ENCODE data around the gene BTN1A1. TPM values are rescaled to one million over a fixed set of nuclear protein-coding genes. Genes with fewer than 3 reads are reported as not detected.
"Not testable (repeated sequence)": the region's sequence is repeated elsewhere in the genome, so short reads cannot be mapped to it uniquely, and the experiment has no call there.

The BTN1A1 gene
- total and polyA plus RNA-seq, 9 donors, result 0.04 to 0.19 (median 0.13) TPM

GRCh38 chr6:26537160-26537845 is 37.2 kb downstream of the BTN1A1 start:
- peak; percentile 95 for DNase-seq
- under 1% methylated on average over 27 of the region's 37 CpGs for WGBS (ENCODE audit: insufficient coverage)
- Histone ChIP-seq H3K27ac (ENCODE audit: low read length) (peak overlapping the region; percentile 96), H3K9me3 (replicated peaks; ENCODE audit: control insufficient read depth, low read depth, low read length) (no peaks in the 10 kb centered on the region), H3K27me3 (ENCODE audit: control insufficient read depth, insufficient read depth, low read length) (no peaks in the 10 kb centered on the region), H3K4me1 (ENCODE audit: control insufficient read depth, insufficient read depth, low read length) (peaks cover 29% of the 10 kb centered on the region), H3K4me3 (ENCODE audit: low read length) (peak overlapping the region; percentile 62), H3K36me3 (ENCODE audit: control insufficient read depth, insufficient read depth, low read length) (peaks cover 3% of the 10 kb centered on the region)

GRCh38 chr6:26537846-26538571 is 37.9 kb downstream of the BTN1A1 start, which contains the start of gene HMGN4:
Gene HMGN4, plus strand, starts transcription at chr6:26538366. Its CDS starts 6,841 bp downstream, at chr6:26545207.
- Histone ChIP-seq H3K36me3 (ENCODE audit: control insufficient read depth, insufficient read depth, low read length) (peaks cover 7% of the 10 kb centered on the region), H3K27me3 (ENCODE audit: control insufficient read depth, insufficient read depth, low read length) (no peaks in the 10 kb centered on the region), H3K27ac (ENCODE audit: low read length) (peak within 1 kb of the TSS; percentile 96), H3K9me3 (replicated peaks; ENCODE audit: control insufficient read depth, low read depth, low read length) (no peaks in the 10 kb centered on the region), H3K4me3 (ENCODE audit: low read length) (peak within 1 kb of the TSS; percentile 62), H3K4me1 (ENCODE audit: control insufficient read depth, insufficient read depth, low read length) (peaks cover 29% of the 10 kb centered on the region)
- under 1% methylated on average over 49 of the region's 49 CpGs for WGBS (ENCODE audit: insufficient coverage)
- DNase-seq, result peak; percentile 97

- no peak for DNase-seq
- Histone ChIP-seq H3K36me3 (ENCODE audit: control insufficient read depth, insufficient read depth, low read length) (peaks cover 7% of the 10 kb centered on the region), H3K4me1 (ENCODE audit: control insufficient read depth, insufficient read depth, low read length) (peaks cover 29% of the 10 kb centered on the region), H3K27me3 (ENCODE audit: control insufficient read depth, insufficient read depth, low read length) (no peaks in the 10 kb centered on the region), H3K9me3 (replicated peaks; ENCODE audit: control insufficient read depth, low read depth, low read length) (no peaks in the 10 kb centered on the region), H3K27ac (ENCODE audit: low read length) (peak overlapping the region; percentile 96), H3K4me3 (ENCODE audit: low read length) (peak overlapping the region; percentile 62)
- 0% methylated on average over 7 of the region's 15 CpGs for WGBS (ENCODE audit: insufficient coverage)
Observed at GRCh38 chr6:26538572-26538902, 38.4 kb downstream of the BTN1A1 start.

- Histone ChIP-seq H3K36me3 (ENCODE audit: control insufficient read depth, insufficient read depth, low read length) (peaks cover 7% of the 10 kb centered on the region), H3K27me3 (ENCODE audit: control insufficient read depth, insufficient read depth, low read length) (no peaks in the 10 kb centered on the region), H3K27ac (ENCODE audit: low read length) (peak overlapping the region; percentile 96), H3K4me3 (ENCODE audit: low read length) (peak overlapping the region; percentile 62), H3K9me3 (replicated peaks; ENCODE audit: control insufficient read depth, low read depth, low read length) (no peaks in the 10 kb centered on the region), H3K4me1 (ENCODE audit: control insufficient read depth, insufficient read depth, low read length) (peaks cover 26% of the 10 kb centered on the region)
- WGBS (ENCODE audit: insufficient coverage), result 74% methylated on average over 5 of the region's 16 CpGs
- no peak for DNase-seq
Observed at GRCh38 chr6:26539071-26539615, 39.0 kb downstream of the BTN1A1 start.

GRCh38 chr6:26541579-26541978 is 41.5 kb downstream of the BTN1A1 start:
- H3K27me3 ChIP-seq (ENCODE audit: control insufficient read depth, insufficient read depth, low read length), result no peaks in the 10 kb centered on the region
- no peak for DNase-seq
- peaks cover 16% of the 10 kb centered on the region for H3K36me3 ChIP-seq (ENCODE audit: control insufficient read depth, insufficient read depth, low read length)
- peaks cover 11% of the 10 kb centered on the region for H3K4me1 ChIP-seq (ENCODE audit: control insufficient read depth, insufficient read depth, low read length)
- no peak overlapping the region for H3K4me3 ChIP-seq (ENCODE audit: low read length)
- no peak overlapping the region for H3K27ac ChIP-seq (ENCODE audit: low read length)
- H3K9me3 ChIP-seq (replicated peaks; ENCODE audit: control insufficient read depth, low read depth, low read length), result no peaks in the 10 kb centered on the region
- WGBS (ENCODE audit: insufficient coverage), result no CpG with 5 or more reads among the region's 1 CpG

- DNase-seq, result no peak
- peaks cover 16% of the 10 kb centered on the region for H3K36me3 ChIP-seq (ENCODE audit: control insufficient read depth, insufficient read depth, low read length)
- H3K9me3 ChIP-seq (replicated peaks; ENCODE audit: control insufficient read depth, low read depth, low read length), result no peaks in the 10 kb centered on the region
Observed at GRCh38 chr6:26543953-26544352, 43.9 kb downstream of the BTN1A1 start.

GRCh38 chr6:26544473-26544872 is 44.4 kb downstream of the BTN1A1 start:
- Histone ChIP-seq H3K4me3 (ENCODE audit: low read length) (no peak overlapping the region), H3K27ac (ENCODE audit: low read length) (no peak overlapping the region), H3K27me3 (ENCODE audit: control insufficient read depth, insufficient read depth, low read length) (no peaks in the 10 kb centered on the region), H3K36me3 (ENCODE audit: control insufficient read depth, insufficient read depth, low read length) (peaks cover 16% of the 10 kb centered on the region), H3K9me3 (replicated peaks; ENCODE audit: control insufficient read depth, low read depth, low read length) (no peaks in the 10 kb centered on the region), H3K4me1 (ENCODE audit: control insufficient read depth, insufficient read depth, low read length) (no peaks in the 10 kb centered on the region)
- no peak for DNase-seq

More at GRCh38 chr6:26543953-26544352, 43.9 kb downstream of the BTN1A1 start:
- no peaks in the 10 kb centered on the region for H3K27me3 ChIP-seq (ENCODE audit: control insufficient read depth, insufficient read depth, low read length)
- no peak overlapping the region for H3K4me3 ChIP-seq (ENCODE audit: low read length)
- no peak overlapping the region for H3K27ac ChIP-seq (ENCODE audit: low read length)
- peaks cover 5% of the 10 kb centered on the region for H3K4me1 ChIP-seq (ENCODE audit: control insufficient read depth, insufficient read depth, low read length)

GRCh38 chr6:26545627-26546026 is 45.5 kb downstream of the BTN1A1 start:
- WGBS (ENCODE audit: insufficient coverage), result 84% methylated on average over 6 of the region's 6 CpGs
- H3K9me3 ChIP-seq (replicated peaks; ENCODE audit: control insufficient read depth, low read depth, low read length), result no peaks in the 10 kb centered on the region

GRCh38 chr6:26547363-26547762 is 47.3 kb downstream of the BTN1A1 start:
- H3K27me3 ChIP-seq (ENCODE audit: control insufficient read depth, insufficient read depth, low read length); DNase-seq; H3K27ac ChIP-seq (ENCODE audit: low read length); H3K4me3 ChIP-seq (ENCODE audit: low read length); H3K4me1 ChIP-seq (ENCODE audit: control insufficient read depth, insufficient read depth, low read length); H3K9me3 ChIP-seq (replicated peaks; ENCODE audit: control insufficient read depth, low read depth, low read length): not testable (repeated sequence)
- 94% methylated on average over 14 of the region's 18 CpGs for WGBS (ENCODE audit: insufficient coverage)
- peaks cover 13% of the 10 kb centered on the region for H3K36me3 ChIP-seq (ENCODE audit: control insufficient read depth, insufficient read depth, low read length)

More at GRCh38 chr6:26545627-26546026, 45.5 kb downstream of the BTN1A1 start:
- H3K36me3 ChIP-seq (ENCODE audit: control insufficient read depth, insufficient read depth, low read length), result peaks cover 15% of the 10 kb centered on the region
- DNase-seq, result peak; percentile 43
- H3K4me3 ChIP-seq (ENCODE audit: low read length), result no peak overlapping the region
- H3K4me1 ChIP-seq (ENCODE audit: control insufficient read depth, insufficient read depth, low read length), result peaks cover 3% of the 10 kb centered on the region
- H3K27ac ChIP-seq (ENCODE audit: low read length), result no peak overlapping the region
- no peaks in the 10 kb centered on the region for H3K27me3 ChIP-seq (ENCODE audit: control insufficient read depth, insufficient read depth, low read length)

GRCh38 chr6:26550250-26550993 is 50.3 kb downstream of the BTN1A1 start:
- H3K9me3 ChIP-seq (replicated peaks; ENCODE audit: control insufficient read depth, low read depth, low read length), result no peaks in the 10 kb centered on the region
- peaks cover 6% of the 10 kb centered on the region for H3K4me1 ChIP-seq (ENCODE audit: control insufficient read depth, insufficient read depth, low read length)
- peak overlapping the region; percentile 53 for H3K4me3 ChIP-seq (ENCODE audit: low read length)
- WGBS (ENCODE audit: insufficient coverage), result 0% methylated on average over 19 of the region's 42 CpGs
- H3K27ac ChIP-seq (ENCODE audit: low read length), result peak overlapping the region; percentile 69
- DNase-seq, result peak; percentile 79
- peaks cover 5% of the 10 kb centered on the region for H3K36me3 ChIP-seq (ENCODE audit: control insufficient read depth, insufficient read depth, low read length)
- no peaks in the 10 kb centered on the region for H3K27me3 ChIP-seq (ENCODE audit: control insufficient read depth, insufficient read depth, low read length)
